GM12878 (cell line): ENCODE measurements around the gene ADGRV1. TPM values are rescaled to one million over a fixed set of nuclear protein-coding genes. Genes with fewer than 3 reads are reported as not detected.

Source experiments
- ATAC-seq: fragments of 200-7000 bp; cut with Tn5 transposase; 3 replicates; pipeline ENCODE4 v1.9.1; 2020; ENCODE audit warnings: mild to moderate bottlenecking, moderate library complexity
- BruUV-seq: library from RNA; stranded (reverse); fragments of 400-500 nt; replicated peaks from 2 replicates; lab custom pipeline; 2021; lab: Mats Ljungman, UMichigan
- CTCF ChIA-PET: fragments of 300-600 bp; sonication (Branson Sonifier 250); formaldehyde crosslinking; extraction: SDS; loops from one replicate; lab custom pipeline; 2021; ENCODE audit warnings: inconsistent platforms; lab: Yijun Ruan, JAX
- POLR2A ChIA-PET: fragments of 350-600 bp; formaldehyde crosslinking; extraction: SDS; loops from one replicate; lab custom pipeline; 2021; ENCODE audit warnings: inconsistent platforms; lab: Charles Lee
- RAD21 ChIA-PET: fragments of 300-600 bp; sonication (Branson Sonifier 250); formaldehyde crosslinking; loops from one replicate; lab custom pipeline; 2023; ENCODE audit warnings: antibody characterized with exemption; ENCODE audit not compliant: unreplicated experiment; lab: Charles Lee
- SMC1A ChIA-PET: fragments of 300-600 bp; sonication (Branson Sonifier 250); formaldehyde crosslinking; loops from one replicate; lab custom pipeline; 2023; ENCODE audit not compliant: unreplicated experiment, uncharacterized antibody; lab: Charles Lee
- DNase-seq: peaks from one replicate; pipeline ENCODE4 v3.0.0-alpha.2; 2011; ENCODE audit warnings: low read depth, low spot score
- FAIRE-seq: peaks from 3 replicates; lab custom pipeline; 2011; peaks lifted over from hg19 to GRCh38; lab: Jason Lieb, UNC
- H2AFZ ChIP-seq: 2 replicates; pipeline ENCODE4 v1.6.0; 2011; ENCODE audit warnings: low read depth, low read length, control low read depth; ENCODE audit not compliant: control insufficient read depth
- H3K27ac ChIP-seq: 2 replicates; pipeline ENCODE4 v1.5.1; 2011; ENCODE audit warnings: control low read depth; ENCODE audit not compliant: control insufficient read depth, insufficient read depth
- H3K27me3 ChIP-seq, 2 experiments: replicated peaks in 1 of 2; 2 replicates each; pipeline versions ENCODE4 v1.6.0 to v1.6.1; 2011; ENCODE audit warnings: low read length in 1 of 2; ENCODE audit not compliant: control insufficient read depth in 2 of 2, insufficient read depth in 2 of 2
- H3K36me3 ChIP-seq, 2 experiments: 2 replicates each; pipeline ENCODE4 v1.5.1; 2011; ENCODE audit warnings: low read length in 1 of 2; ENCODE audit not compliant: control insufficient read depth in 2 of 2, insufficient read depth in 2 of 2
- H3K4me1 ChIP-seq: 2 replicates; pipeline ENCODE4 v1.6.1; 2011; ENCODE audit warnings: mild to moderate bottlenecking, low read length, moderate library complexity, mixed read lengths; ENCODE audit not compliant: control insufficient read depth, insufficient read depth
- H3K4me2 ChIP-seq: 2 replicates; pipeline ENCODE4 v1.6.0; 2011; ENCODE audit warnings: control low read depth; ENCODE audit not compliant: control insufficient read depth, insufficient read depth
- H3K4me3 ChIP-seq: fragments of 200-600 bp; sonication (generic); 2 replicates; pipeline ENCODE4 v1.5.1; 2016
- H3K79me2 ChIP-seq: 2 replicates; pipeline ENCODE4 v1.6.0; 2011; ENCODE audit warnings: low read length; ENCODE audit not compliant: control insufficient read depth, insufficient read depth
- H3K9ac ChIP-seq: 2 replicates; pipeline ENCODE4 v1.8.0; 2011; ENCODE audit warnings: low read length, control low read depth, mixed read lengths; ENCODE audit not compliant: control insufficient read depth, insufficient read depth
- H3K9me3 ChIP-seq: replicated peaks from 3 replicates; pipeline ENCODE4 v1.5.1; 2011; ENCODE audit warnings: mild to moderate bottlenecking, low read length; ENCODE audit not compliant: control insufficient read depth, insufficient read depth
- H4K20me1 ChIP-seq: 2 replicates; pipeline ENCODE4 v1.6.0; 2011; ENCODE audit not compliant: control insufficient read depth, insufficient read depth
- BRCA1 ChIP-seq: IDR thresholded peaks from 2 replicates; pipeline ENCODE4 v1.6.1; 2011; ENCODE audit warnings: low read depth, low read length, improper control_type of control experiment
- EED ChIP-seq: sonication (generic); IDR thresholded peaks from 2 replicates; pipeline ENCODE4 v1.6.1; 2016; ENCODE audit warnings: antibody characterized with exemption, low read depth
- JUNB ChIP-seq: IDR thresholded peaks from 2 replicates; pipeline ENCODE4 v1.6.1; 2016; ENCODE audit warnings: antibody characterized with exemption, mild to moderate bottlenecking
- MTA2 ChIP-seq: fragments of 450-650 bp; IDR thresholded peaks from 2 replicates; pipeline ENCODE4 v1.6.1; 2016; ENCODE audit warnings: low read depth, mild to moderate bottlenecking, moderate library complexity
- NFYA ChIP-seq: IDR thresholded peaks from 2 replicates; pipeline ENCODE4 v1.6.1; 2011; ENCODE audit warnings: low read depth, mild to moderate bottlenecking, low read length, improper control_type of control experiment, borderline replicate concordance
- NRF1 ChIP-seq: conservative IDR thresholded peaks from 2 replicates; pipeline ENCODE4 v1.6.1; 2011; ENCODE audit warnings: mild to moderate bottlenecking, low read depth, low read length, improper control_type of control experiment
- SREBF2 ChIP-seq: IDR thresholded peaks from 2 replicates; pipeline ENCODE4 v1.6.1; 2012; ENCODE audit warnings: mild to moderate bottlenecking, low read length
- STAT1 ChIP-seq: fragments of 450-650 bp; conservative IDR thresholded peaks from 2 replicates; pipeline ENCODE4 v1.6.1; 2014; ENCODE audit warnings: antibody characterized with exemption, mild to moderate bottlenecking
- SUPT20H ChIP-seq: IDR thresholded peaks from 2 replicates; pipeline ENCODE4 v1.6.1; 2011; ENCODE audit warnings: low read depth, mild to moderate bottlenecking, low read length, moderate library complexity, borderline replicate concordance; ENCODE audit not compliant: control insufficient read depth
- YY1 ChIP-seq: IDR thresholded peaks from 2 replicates; pipeline ENCODE4 v1.6.1; 2011; ENCODE audit warnings: low read depth, mild to moderate bottlenecking, low read length
- ZNF274 ChIP-seq: IDR thresholded peaks from one replicate; pipeline ENCODE4 v1.8.0; 2011; ENCODE audit not compliant: insufficient read length, insufficient read depth
- ZNF384 ChIP-seq: IDR thresholded peaks from 2 replicates; pipeline ENCODE4 v1.6.1; 2012; ENCODE audit warnings: low read depth, mild to moderate bottlenecking, low read length, improper control_type of control experiment, borderline replicate concordance
- WGBS: methylation state at CpG from one replicate; pipeline ENCODE4 v1.1.6; 2016; ENCODE audit warnings: low lambda C conversion rate; ENCODE audit not compliant: insufficient replicate concordance, insufficient coverage; ENCODE audit errors: missing lambda C conversion rate; 5-methylcytosine and 5-hydroxymethylcytosine counted together
- in situ Hi-C: fragments of 300-500 bp; cut with MboI; formaldehyde crosslinking; loops from 9 replicates; pipeline ENCODE4 v1.14.3; 2018; ENCODE audit warnings: mixed read lengths
- intact Hi-C: fragments of 100-400 bp; cut with micrococcal nuclease; formaldehyde crosslinking; loops from one replicate; pipeline ENCODE4 v1.14.2; 2022; ENCODE audit not compliant: unreplicated experiment
- polyA plus RNA-seq, 11 experiments: library from polyadenylated mRNA; depleted of rRNA in 4 of 11; unstranded in 6 of 11; stranded (reverse) in 5 of 11; fragments of >200 nt; fragmentation: Nextera tagmentation in 4 of 11; fragmentation: Illumina TruSeq in 1 of 11; extraction: Ambion mirVana in 4 of 11; extraction: Trizol in 1 of 11; gene quantifications; 1 replicate in 1 of 11; 2 replicates in 10 of 11; pipeline versions ENCODE4 v1.2.1 to v1.2.3, GENCODE V29; 2011 to 2016; ENCODE audit warnings: inconsistent platforms in 2 of 11, missing spikeins in 2 of 11, low read depth in 1 of 11
- total RNA-seq, 4 experiments: library from RNA; depleted of rRNA in 3 of 4; stranded (reverse); fragments of >200 nt in 3 of 4; fragmentation: Illumina TruSeq in 1 of 4; extraction: Trizol in 1 of 4; gene quantifications; 2 replicates each; pipeline versions ENCODE4 v1.2.1 to v1.2.3, GENCODE V29; 2013 to 2021
- TF ChIP-seq, protein P1 (sequence below): IDR thresholded peaks from 2 replicates; pipeline ENCODE4 v1.6.1; 2011; ENCODE audit warnings: mild to moderate bottlenecking, low read depth, low read length, moderate library complexity; ENCODE audit not compliant: insufficient replicate concordance
- TF ChIP-seq, protein P2 (sequence below): IDR thresholded peaks from 2 replicates; pipeline ENCODE4 v1.6.1; 2012; ENCODE audit warnings: low read depth, low read length, improper control_type of control experiment
- TF ChIP-seq, protein P3 (sequence below): fragments of 450-650 bp; IDR thresholded peaks from 2 replicates; pipeline ENCODE4 v1.6.1; 2018; ENCODE audit warnings: borderline replicate concordance, mild to moderate bottlenecking; ENCODE audit not compliant: partially characterized antibody
- TF ChIP-seq, protein P4 (sequence below): IDR thresholded peaks from 2 replicates; pipeline ENCODE4 v1.6.1; 2011; ENCODE audit warnings: borderline replicate concordance, low read depth, mild to moderate bottlenecking, moderate library complexity, mixed read lengths, low read length; ENCODE audit not compliant: insufficient read depth; ENCODE audit errors: extremely low read length

Gene ADGRV1
- total and polyA plus RNA-seq, 10 of the 15 experiments (the other 5 are each of a cell fraction or from before 2014, with no cell fraction given): 0.04 to 8.1 (median 0.16) TPM; not detected in 1

DNA sequence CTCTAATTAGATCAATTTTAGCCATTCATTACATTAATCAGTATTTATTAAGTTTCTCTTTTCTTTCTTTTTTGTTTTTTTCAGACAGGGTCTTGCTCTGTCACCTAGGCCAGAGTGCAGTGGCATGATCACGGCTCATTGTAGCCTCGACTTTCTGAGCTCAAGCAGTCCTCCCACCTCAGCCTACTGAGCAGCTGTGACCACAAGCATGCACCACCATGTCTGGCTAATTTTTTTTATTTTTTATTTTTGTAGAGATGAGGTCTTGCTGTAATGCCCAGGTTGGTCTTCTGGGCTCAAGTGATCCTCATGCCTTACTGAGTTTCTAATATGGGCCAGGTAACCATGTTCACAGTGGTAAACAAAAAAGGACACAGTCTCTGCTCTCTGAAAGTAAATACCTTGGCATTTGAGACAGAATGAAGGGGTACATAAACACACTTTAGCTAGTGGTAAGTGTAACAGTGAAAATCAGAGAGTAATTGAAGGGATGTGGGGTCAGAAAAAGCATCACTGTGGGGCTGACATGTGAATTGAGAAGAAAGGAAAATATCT, 336.3 kb downstream of the ADGRV1 start (continued):
- TF ChIP-seq NFYA: no peak
- no peak for TF ChIP-seq YY1
- TF ChIP-seq, protein P1, sequence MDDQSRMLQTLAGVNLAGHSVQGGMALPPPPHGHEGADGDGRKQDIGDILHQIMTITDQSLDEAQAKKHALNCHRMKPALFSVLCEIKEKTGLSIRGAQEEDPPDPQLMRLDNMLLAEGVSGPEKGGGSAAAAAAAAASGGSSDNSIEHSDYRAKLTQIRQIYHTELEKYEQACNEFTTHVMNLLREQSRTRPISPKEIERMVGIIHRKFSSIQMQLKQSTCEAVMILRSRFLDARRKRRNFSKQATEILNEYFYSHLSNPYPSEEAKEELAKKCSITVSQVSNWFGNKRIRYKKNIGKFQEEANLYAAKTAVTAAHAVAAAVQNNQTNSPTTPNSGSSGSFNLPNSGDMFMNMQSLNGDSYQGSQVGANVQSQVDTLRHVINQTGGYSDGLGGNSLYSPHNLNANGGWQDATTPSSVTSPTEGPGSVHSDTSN: no peak
- TF ChIP-seq, protein P2, sequence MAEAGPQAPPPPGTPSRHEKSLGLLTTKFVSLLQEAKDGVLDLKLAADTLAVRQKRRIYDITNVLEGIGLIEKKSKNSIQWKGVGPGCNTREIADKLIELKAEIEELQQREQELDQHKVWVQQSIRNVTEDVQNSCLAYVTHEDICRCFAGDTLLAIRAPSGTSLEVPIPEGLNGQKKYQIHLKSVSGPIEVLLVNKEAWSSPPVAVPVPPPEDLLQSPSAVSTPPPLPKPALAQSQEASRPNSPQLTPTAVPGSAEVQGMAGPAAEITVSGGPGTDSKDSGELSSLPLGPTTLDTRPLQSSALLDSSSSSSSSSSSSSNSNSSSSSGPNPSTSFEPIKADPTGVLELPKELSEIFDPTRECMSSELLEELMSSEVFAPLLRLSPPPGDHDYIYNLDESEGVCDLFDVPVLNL: no peak
- TF ChIP-seq ZNF384: no peak

DNA sequence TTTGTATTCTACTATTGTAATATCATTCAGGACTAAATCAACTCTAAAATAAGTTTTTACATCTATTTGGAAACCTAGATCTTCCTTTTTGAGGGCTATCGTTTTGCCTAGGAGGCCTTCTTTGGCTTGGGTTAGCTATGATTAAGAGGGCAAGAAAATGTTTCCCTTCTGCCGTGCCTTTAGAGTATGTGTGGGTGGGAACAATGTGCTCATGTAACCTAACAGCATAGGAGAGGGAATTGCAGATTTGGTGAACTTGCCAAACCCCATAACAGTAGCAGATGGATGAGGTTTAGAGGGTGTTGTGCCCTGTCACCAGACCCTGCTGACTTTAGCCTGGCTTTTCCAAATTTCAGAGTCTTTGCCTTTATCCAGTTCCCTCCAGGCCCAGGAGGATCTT, 339.0 kb downstream of the ADGRV1 start:
- Histone ChIP-seq H3K27me3 (no peaks in the 10 kb centered on the region; a peak in 1 of 4 replicates), H3K9ac (no peak overlapping the region), H3K36me3 (no peaks in the 10 kb centered on the region), H2AFZ (no peak overlapping the region), H3K4me3 (no peak overlapping the region), H3K9me3 (no peaks in the 10 kb centered on the region), H3K4me1 (no peaks in the 10 kb centered on the region), H3K27ac (no peak overlapping the region), H3K4me2 (no peak overlapping the region), H4K20me1 (no peaks in the 10 kb centered on the region), H3K79me2 (no peaks in the 10 kb centered on the region)
- WGBS: 20% methylated on average over 2 of the region's 2 CpGs
- BruUV-seq: no TSS peak
- SMC1A ChIA-PET: no interaction called here
- POLR2A ChIA-PET: no interaction called here
- in situ Hi-C loops (no loop called here), intact Hi-C loops (no loop called here)
- DNase-seq (no peak), ATAC-seq (no peak), FAIRE-seq (no peak)
- RAD21 ChIA-PET: no interaction called here
- CTCF ChIA-PET: no interaction called here
- TF ChIP-seq NRF1: no peak
- TF ChIP-seq EED: no peak
- TF ChIP-seq BRCA1: no peak
- TF ChIP-seq MTA2: no peak
- no peak for TF ChIP-seq SUPT20H
- TF ChIP-seq JUNB: no peak
- TF ChIP-seq SREBF2: no peak
- TF ChIP-seq, protein P3, sequence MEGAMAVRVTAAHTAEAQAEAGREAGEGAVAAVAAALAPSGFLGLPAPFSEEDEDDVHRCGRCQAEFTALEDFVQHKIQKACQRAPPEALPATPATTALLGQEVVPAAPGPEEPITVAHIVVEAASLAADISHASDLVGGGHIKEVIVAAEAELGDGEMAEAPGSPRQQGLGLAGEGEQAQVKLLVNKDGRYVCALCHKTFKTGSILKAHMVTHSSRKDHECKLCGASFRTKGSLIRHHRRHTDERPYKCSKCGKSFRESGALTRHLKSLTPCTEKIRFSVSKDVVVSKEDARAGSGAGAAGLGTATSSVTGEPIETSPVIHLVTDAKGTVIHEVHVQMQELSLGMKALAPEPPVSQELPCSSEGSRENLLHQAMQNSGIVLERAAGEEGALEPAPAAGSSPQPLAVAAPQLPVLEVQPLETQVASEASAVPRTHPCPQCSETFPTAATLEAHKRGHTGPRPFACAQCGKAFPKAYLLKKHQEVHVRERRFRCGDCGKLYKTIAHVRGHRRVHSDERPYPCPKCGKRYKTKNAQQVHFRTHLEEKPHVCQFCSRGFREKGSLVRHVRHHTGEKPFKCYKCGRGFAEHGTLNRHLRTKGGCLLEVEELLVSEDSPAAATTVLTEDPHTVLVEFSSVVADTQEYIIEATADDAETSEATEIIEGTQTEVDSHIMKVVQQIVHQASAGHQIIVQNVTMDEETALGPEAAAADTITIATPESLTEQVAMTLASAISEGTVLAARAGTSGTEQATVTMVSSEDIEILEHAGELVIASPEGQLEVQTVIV: no peak
- TF ChIP-seq ZNF274: no peak
- TF ChIP-seq, protein P4, sequence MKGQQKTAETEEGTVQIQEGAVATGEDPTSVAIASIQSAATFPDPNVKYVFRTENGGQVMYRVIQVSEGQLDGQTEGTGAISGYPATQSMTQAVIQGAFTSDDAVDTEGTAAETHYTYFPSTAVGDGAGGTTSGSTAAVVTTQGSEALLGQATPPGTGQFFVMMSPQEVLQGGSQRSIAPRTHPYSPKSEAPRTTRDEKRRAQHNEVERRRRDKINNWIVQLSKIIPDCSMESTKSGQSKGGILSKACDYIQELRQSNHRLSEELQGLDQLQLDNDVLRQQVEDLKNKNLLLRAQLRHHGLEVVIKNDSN: no peak
- no peak for TF ChIP-seq STAT1
